ENCODE measurements around the gene CDK11B. TPM values are rescaled to one million over a fixed set of nuclear protein-coding genes. Genes with fewer than 3 reads are reported as not detected.
A peak's percentile ranks its signal among the peaks of the same experiment; 100 is the strongest.

CDK11B gene
- total RNA-seq, 1 donor from 2014 or later = 26.6 TPM

DNA sequence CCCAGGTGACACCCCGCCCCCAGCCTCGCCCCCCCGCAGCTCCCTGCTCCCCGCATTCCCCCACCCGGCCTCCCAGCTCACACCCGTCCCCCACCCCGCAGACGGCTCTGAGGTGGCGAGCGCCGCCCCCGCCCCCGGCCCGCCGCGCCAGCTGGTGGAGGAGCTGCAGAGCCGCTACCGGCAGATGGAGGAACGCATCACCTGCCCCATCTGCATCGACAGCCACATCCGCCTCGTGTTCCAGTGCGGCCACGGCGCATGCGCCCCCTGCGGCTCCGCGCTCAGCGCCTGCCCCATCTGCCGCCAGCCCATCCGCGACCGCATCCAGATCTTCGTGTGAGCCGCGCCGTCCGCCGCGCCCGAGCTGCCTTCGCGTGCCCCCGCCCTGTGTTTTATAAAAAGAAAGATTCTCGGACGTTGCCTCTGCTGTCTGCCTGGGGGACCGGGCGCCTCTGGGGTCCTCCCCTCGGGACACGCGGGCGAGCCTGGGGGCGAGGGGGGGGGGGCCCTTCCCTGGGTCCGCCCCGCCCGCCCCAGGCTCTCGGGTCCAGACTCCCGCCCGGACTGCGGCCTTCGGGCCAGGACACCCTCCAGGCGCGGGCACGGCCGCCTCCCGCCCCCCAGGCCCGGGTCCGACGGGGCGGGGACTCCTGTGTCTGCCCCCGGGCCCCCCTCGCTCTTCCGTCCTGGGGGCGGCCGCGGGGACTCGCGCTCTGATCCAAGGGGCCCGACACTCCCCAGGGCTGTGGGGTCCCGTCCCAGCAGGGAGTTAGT lies 28.4 kb downstream of the CDK11B start:
- Mint-ChIP-seq H3K36me3 (no peaks in the 10 kb centered on the region), H3K4me3 (peak overlapping the region; percentile 46), H3K27me3 (ENCODE audit: low read depth) (peaks cover 9% of the 10 kb centered on the region), H3K27ac (no peak overlapping the region), H3K4me1 (peaks cover 3% of the 10 kb centered on the region), H3K9me3 (no peaks in the 10 kb centered on the region)
- DNase-seq (ENCODE audit: low spot score in 2 of 2, unreplicated experiment in 2 of 2) = peak in 1 of 2 experiments; percentile 71
- TF ChIP-seq CTCF (IDR thresholded peaks at IDR 0.05; ENCODE audit: unreplicated experiment) = no peak

DNA sequence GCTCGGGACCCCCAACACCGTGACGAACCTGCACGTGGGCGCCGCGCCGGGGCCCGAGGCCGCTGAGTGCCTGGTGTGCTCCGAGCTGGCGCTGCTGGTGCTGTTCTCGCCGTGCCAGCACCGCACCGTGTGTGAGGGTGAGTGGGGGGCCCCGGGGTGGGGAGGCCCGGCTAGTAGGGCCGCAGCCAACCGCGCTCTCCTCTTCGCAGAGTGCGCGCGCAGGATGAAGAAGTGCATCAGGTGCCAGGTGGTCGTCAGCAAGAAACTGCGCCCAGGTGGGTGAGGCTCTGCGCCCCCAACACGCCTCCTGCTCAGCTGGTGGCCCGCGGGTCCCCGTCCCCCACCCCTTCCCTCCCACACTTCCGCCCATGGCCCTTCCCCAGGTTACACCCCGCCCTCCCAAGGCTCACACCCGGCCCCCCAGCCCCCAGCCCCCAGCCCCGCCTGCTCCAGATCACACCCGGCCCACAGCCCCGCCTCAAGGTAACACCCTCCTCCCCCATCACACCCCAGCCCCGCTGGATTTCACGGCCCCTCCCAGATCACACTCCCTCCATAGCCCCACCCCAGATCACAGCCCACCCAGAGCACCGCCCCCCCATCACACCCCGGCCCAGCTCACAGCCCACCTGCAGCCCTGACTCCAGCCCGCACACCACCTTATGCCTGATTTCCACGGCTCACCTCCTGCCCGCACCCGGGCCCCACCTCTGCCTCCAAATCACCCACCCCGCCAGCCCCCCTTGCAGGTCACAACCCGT lies 29.2 kb downstream of the CDK11B start:
- Mint-ChIP-seq H3K4me1 (peaks cover 7% of the 10 kb centered on the region), H3K27ac (no peak overlapping the region), H3K27me3 (ENCODE audit: low read depth) (peaks cover 9% of the 10 kb centered on the region), H3K4me3 (no peak overlapping the region), H3K9me3 (no peaks in the 10 kb centered on the region), H3K36me3 (no peaks in the 10 kb centered on the region)
- no peak for DNase-seq (ENCODE audit: low spot score in 2 of 2, unreplicated experiment in 2 of 2)
- no peak for TF ChIP-seq CTCF (IDR thresholded peaks at IDR 0.05; ENCODE audit: unreplicated experiment)

DNA sequence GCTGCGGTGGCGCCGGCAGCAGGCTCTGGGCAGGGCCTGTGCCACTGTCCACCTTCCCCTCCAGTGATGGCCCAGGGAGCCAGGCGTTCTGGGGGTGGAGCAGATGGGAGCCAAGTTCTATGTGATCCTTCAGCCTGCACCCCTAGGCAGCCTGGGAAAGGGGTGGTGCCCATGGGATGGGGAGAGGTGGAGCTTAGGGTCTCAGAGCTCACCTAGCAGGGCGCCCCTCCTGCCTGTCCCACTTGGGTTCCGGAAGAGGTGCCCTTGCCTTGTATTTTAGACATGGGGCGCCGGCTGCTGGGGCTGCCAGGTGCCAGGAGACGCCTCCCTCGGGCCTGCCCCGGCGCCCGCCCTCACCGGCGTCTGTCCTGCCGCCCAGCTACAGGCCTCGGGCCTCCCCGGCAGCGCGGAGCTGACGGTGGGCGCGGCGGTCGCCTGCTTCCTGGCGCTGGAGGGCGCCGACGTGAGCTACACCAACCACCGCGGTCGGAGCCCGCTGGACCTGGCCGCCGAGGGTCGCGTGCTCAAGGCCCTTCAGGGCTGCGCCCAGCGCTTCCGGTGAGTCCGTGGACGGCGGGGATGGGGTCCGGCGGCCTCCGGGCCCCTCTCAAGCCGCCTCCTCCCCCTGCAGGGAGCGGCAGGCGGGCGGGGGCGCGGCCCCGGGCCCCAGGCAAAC lies 29.9 kb downstream of the CDK11B start:
- DNase-seq (ENCODE audit: low spot score in 2 of 2, unreplicated experiment in 2 of 2) = no peak
- Mint-ChIP-seq H3K27ac (no peak overlapping the region), H3K4me3 (no peak overlapping the region), H3K4me1 (peaks cover 7% of the 10 kb centered on the region), H3K9me3 (no peaks in the 10 kb centered on the region), H3K36me3 (no peaks in the 10 kb centered on the region), H3K27me3 (ENCODE audit: low read depth) (peaks cover 9% of the 10 kb centered on the region)
- no peak for TF ChIP-seq CTCF (IDR thresholded peaks at IDR 0.05; ENCODE audit: unreplicated experiment)

GRCh38 chr1:1627829-1628753 lies 30.7 kb downstream of the CDK11B start:
- Mint-ChIP-seq H3K27ac (no peak overlapping the region), H3K9me3 (no peaks in the 10 kb centered on the region), H3K27me3 (ENCODE audit: low read depth) (peaks cover 9% of the 10 kb centered on the region), H3K36me3 (no peaks in the 10 kb centered on the region), H3K4me1 (peaks cover 7% of the 10 kb centered on the region), H3K4me3 (no peak overlapping the region)
- no peak for DNase-seq (ENCODE audit: low spot score in 2 of 2, unreplicated experiment in 2 of 2)
- TF ChIP-seq CTCF (IDR thresholded peaks at IDR 0.05; ENCODE audit: unreplicated experiment) = no peak

- DNase-seq (ENCODE audit: low spot score in 2 of 2, unreplicated experiment in 2 of 2) = no peak
- no peak overlapping the region for H3K27ac Mint-ChIP-seq
- H3K9me3 Mint-ChIP-seq = no peaks in the 10 kb centered on the region
- no peak for TF ChIP-seq CTCF (IDR thresholded peaks at IDR 0.05; ENCODE audit: unreplicated experiment)
- H3K4me1 Mint-ChIP-seq = peaks cover 7% of the 10 kb centered on the region
- H3K36me3 Mint-ChIP-seq = no peaks in the 10 kb centered on the region
- peaks cover 8% of the 10 kb centered on the region for H3K27me3 Mint-ChIP-seq (ENCODE audit: low read depth)
- H3K4me3 Mint-ChIP-seq = no peak overlapping the region
Observed at GRCh38 chr1:1627261-1627828, 31.5 kb downstream of the CDK11B start.
